Keratinocyte (primary cell): Measurements from ENCODE around the gene DRAP1.

ENCODE experiments used
- EZH2 ChIP-seq: IDR thresholded peaks from one replicate; pipeline ENCODE4 v1.6.1; 2012; ENCODE audit warnings: inconsistent platforms, mild to moderate bottlenecking, low read length, moderate library complexity
- TF ChIP-seq, protein P1 (sequence below), 3 experiments: IDR thresholded peaks in 1 of 3; conservative IDR thresholded peaks in 1 of 3; optimal IDR thresholded peaks in 1 of 3; 2 replicates in 2 of 3; 3 replicates in 1 of 3; pipeline versions ENCODE3 to v1.5.1; 2011; ENCODE audit warnings: low read length in 3 of 3, mild to moderate bottlenecking in 3 of 3, moderate library complexity in 2 of 3, control low read depth in 1 of 3, inconsistent platforms in 1 of 3; ENCODE audit not compliant: insufficient read depth in 2 of 3; ENCODE audit errors: extremely low read depth in 1 of 3

DNA sequence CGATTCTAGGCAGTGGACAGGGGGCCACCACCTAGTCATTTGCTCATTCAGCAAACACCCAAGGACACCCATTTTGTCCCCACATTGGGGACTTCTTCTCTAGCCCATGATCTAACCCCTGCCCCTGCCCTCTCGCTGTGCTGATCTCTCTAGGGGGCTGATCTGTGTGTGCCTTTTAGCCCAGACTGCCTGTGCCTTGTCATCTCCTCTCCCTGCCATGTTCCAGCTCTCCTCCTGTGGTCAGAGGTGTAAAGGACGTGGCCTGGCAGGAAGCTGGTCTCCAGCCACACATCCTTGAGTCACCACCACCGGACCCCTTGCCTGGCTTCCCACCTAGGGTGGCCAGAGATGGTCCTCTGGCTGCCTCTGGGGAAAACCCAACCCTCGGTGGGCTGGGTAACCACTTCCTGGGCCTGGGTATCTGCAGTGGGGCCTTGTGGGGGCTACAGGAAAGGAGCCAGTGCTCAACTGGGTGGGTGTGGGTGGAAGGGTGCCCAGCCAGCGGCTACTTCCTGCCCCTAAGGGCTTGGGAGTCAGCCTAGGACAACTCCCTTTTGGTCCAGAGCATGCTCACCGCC, 38.3 kb upstream of the DRAP1 start:
- TF ChIP-seq, protein P1, sequence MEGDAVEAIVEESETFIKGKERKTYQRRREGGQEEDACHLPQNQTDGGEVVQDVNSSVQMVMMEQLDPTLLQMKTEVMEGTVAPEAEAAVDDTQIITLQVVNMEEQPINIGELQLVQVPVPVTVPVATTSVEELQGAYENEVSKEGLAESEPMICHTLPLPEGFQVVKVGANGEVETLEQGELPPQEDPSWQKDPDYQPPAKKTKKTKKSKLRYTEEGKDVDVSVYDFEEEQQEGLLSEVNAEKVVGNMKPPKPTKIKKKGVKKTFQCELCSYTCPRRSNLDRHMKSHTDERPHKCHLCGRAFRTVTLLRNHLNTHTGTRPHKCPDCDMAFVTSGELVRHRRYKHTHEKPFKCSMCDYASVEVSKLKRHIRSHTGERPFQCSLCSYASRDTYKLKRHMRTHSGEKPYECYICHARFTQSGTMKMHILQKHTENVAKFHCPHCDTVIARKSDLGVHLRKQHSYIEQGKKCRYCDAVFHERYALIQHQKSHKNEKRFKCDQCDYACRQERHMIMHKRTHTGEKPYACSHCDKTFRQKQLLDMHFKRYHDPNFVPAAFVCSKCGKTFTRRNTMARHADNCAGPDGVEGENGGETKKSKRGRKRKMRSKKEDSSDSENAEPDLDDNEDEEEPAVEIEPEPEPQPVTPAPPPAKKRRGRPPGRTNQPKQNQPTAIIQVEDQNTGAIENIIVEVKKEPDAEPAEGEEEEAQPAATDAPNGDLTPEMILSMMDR (optimal IDR thresholded peaks at IDR 0.05 in 1 of 3, IDR thresholded peaks at IDR 0.05 in 1 of 3, conservative IDR thresholded peaks at IDR 0.05 in 1 of 3; ENCODE audit: extremely low read depth in 1 of 3, insufficient read depth in 2 of 3, low read length in 3 of 3) = no peak
- no peak for TF ChIP-seq EZH2
